Dendritic cell treated with granulocyte-macrophage colony-stimulating factor and Interleukin-4, amounts not matched to agents 40 ng/mL and 50 ng/mL, for 4 days (primary cell): ENCODE results near the gene LZTS3.
"Not testable (repeated sequence)": the region's sequence is repeated elsewhere in the genome, so short reads cannot be mapped to it uniquely, and the experiment has no call there.

Experiments
- H3K27ac Mint-ChIP-seq: one replicate; pipeline ENCODE4 v1.8.0; 2022; ENCODE audit warnings: mild to moderate bottlenecking, mixed read lengths
- H3K27me3 Mint-ChIP-seq: one replicate; pipeline ENCODE4 v1.8.0; 2022; ENCODE audit warnings: mild to moderate bottlenecking, mixed read lengths
- H3K36me3 Mint-ChIP-seq: one replicate; pipeline ENCODE4 v1.8.0; 2022; ENCODE audit warnings: low read depth, mixed read lengths
- H3K4me1 Mint-ChIP-seq: one replicate; pipeline ENCODE4 v1.8.0; 2022; ENCODE audit warnings: low read depth, mixed read lengths
- H3K4me3 Mint-ChIP-seq: one replicate; pipeline ENCODE4 v1.8.0; 2022; ENCODE audit warnings: mild to moderate bottlenecking, moderate library complexity, mixed read lengths
- H3K9me3 Mint-ChIP-seq: one replicate; pipeline ENCODE4 v1.8.0; 2022; ENCODE audit warnings: mixed read lengths
- intact Hi-C: fragments of 100-400 bp; cut with micrococcal nuclease; formaldehyde crosslinking; loops from one replicate; pipeline ENCODE4 v1.15.0; 2022

LZTS3 gene

DNA sequence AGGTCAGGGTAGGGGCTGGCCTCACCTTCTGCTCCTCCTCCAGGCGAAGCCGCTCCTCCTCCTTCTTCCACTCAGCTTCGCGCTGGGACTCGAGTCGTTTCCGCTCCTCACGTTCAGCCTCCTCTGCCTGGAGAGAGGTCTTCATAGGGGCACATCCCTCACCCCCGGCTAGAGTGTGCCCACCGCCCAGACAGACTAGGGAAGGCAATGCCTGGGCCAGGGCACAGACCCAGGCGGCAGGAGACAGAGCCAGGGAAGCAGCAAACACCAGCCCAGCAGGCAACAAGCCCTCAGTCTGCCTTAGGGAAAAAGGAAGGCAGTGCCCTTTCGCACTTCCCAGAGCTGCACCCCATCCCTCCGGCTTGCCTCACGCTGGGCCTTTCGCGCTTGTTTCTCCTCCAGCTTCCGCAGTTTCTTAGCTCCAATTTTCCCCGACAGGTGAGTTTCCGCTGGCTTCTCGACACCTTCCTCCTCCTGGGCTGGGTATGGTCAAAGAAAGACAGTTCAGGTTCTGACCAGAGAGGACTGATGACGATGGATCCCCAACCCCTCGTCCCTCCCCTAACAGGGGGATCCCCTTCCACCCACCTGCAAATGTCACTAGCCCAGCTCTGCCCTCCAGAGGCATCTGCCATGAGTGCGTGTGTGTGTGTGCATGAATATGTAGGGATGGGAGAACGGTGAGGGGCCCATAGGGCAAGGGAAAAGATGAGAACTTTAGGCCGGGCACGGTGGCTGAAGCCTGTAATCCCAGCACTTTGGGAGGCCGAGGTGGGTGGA is 26.8 kb upstream of the LZTS3 start:
- Mint-ChIP-seq H3K36me3 (peaks cover 92% of the 10 kb centered on the region), H3K4me3 (no peak overlapping the region), H3K9me3 (no peaks in the 10 kb centered on the region), H3K27me3 (no peaks in the 10 kb centered on the region), H3K27ac (no peak overlapping the region), H3K4me1 (peaks cover 27% of the 10 kb centered on the region)
- intact Hi-C loops = no loop called here

DNA sequence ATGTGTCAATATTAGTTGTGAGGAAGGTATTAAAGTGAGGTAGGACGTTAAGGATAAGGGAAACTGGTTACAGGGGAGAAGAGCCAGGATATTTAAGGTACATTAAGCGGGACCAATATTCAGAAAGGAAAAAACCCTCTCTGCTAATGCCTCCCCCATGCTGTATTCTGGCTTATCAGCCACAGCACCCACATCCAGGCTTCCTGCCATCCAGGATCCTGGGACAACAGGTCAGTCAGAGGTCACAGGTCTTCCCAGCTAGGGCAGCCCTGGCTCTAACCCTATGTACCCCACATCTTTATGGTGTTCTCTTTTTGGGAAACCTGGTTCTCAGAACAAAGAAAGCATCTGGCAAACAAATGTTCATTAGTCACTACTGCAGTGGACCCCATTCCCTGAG is 25.9 kb upstream of the LZTS3 start:
- Mint-ChIP-seq H3K27ac (no peak overlapping the region), H3K9me3 (no peaks in the 10 kb centered on the region), H3K4me1 (peaks cover 28% of the 10 kb centered on the region), H3K27me3 (no peaks in the 10 kb centered on the region), H3K36me3 (peaks cover 99% of the 10 kb centered on the region), H3K4me3 (no peak overlapping the region)
- intact Hi-C loops = no loop called here

DNA sequence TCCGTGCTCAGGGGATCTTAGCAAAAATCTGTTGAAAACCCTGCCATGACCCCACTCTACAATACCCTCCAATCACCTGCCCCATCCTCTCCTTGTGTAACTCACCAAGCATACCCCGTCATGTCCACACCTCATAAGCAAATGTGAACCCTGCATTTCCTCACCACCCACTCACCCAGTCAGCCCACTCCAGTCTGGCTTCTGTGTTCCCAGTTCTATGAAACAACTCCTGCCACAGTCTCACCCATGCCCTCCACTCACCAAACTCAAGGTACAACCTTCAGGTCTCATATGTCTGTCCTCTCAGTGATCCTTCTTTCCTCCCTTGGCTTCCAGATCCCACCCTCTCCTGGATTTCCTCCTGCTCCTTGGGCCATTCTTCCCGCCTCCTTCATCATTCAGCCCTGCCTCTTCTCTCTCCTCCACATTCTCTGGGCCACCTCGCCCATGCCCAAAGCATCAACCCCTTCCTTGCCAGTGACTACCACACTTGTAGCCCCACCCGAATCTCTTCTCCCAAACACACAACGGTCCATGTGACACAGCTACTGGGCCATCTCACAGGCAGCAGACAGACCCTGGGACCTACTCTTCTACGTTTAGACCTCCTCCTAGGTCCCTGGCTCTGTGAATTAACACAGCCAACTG is 22.4 kb upstream of the LZTS3 start:
- no peaks in the 10 kb centered on the region for H3K9me3 Mint-ChIP-seq
- peaks cover 100% of the 10 kb centered on the region for H3K36me3 Mint-ChIP-seq
- intact Hi-C loops = no loop called here
- no peaks in the 10 kb centered on the region for H3K27me3 Mint-ChIP-seq
- H3K4me1 Mint-ChIP-seq = peaks cover 16% of the 10 kb centered on the region
- H3K4me3 Mint-ChIP-seq = no peak overlapping the region
- H3K27ac Mint-ChIP-seq = no peak overlapping the region

DNA sequence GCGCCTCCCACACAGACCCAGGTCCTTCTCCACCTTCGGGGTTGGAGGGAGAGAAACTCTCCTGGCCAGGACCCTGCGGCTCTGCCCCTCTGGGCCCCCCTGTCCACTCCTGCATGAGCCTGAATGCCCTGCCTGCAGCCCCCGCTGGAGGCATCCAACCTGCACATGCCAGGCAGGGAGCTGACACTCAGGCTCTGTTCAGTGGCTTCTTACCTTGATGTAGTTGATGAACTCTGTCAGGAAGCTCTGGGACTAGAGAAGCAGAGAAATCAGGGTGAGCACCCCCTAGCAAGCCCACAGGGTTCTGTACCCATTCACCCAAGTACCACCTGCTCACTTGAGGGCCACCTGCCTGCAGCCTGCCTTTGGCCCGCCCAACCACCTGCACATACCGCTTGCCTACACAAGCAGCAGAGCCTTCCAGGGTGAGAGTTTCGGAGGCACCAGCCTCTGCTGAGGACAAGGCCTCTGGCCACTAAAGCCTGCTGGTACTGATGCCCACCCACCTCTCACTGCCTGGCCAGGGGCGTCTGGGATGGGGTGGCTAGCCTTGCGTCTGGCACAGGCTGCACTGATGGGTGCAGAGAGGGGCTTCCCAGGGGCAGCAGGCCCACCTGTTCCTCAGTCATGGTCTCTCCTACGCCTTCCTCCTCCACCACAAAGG is 21.4 kb upstream of the LZTS3 start:
- H3K27me3 Mint-ChIP-seq = no peaks in the 10 kb centered on the region
- peaks cover 100% of the 10 kb centered on the region for H3K36me3 Mint-ChIP-seq
- H3K4me1 Mint-ChIP-seq = peaks cover 15% of the 10 kb centered on the region
- no peak overlapping the region for H3K27ac Mint-ChIP-seq
- intact Hi-C loops = no loop called here
- H3K9me3 Mint-ChIP-seq = no peaks in the 10 kb centered on the region
- H3K4me3 Mint-ChIP-seq = no peak overlapping the region

DNA sequence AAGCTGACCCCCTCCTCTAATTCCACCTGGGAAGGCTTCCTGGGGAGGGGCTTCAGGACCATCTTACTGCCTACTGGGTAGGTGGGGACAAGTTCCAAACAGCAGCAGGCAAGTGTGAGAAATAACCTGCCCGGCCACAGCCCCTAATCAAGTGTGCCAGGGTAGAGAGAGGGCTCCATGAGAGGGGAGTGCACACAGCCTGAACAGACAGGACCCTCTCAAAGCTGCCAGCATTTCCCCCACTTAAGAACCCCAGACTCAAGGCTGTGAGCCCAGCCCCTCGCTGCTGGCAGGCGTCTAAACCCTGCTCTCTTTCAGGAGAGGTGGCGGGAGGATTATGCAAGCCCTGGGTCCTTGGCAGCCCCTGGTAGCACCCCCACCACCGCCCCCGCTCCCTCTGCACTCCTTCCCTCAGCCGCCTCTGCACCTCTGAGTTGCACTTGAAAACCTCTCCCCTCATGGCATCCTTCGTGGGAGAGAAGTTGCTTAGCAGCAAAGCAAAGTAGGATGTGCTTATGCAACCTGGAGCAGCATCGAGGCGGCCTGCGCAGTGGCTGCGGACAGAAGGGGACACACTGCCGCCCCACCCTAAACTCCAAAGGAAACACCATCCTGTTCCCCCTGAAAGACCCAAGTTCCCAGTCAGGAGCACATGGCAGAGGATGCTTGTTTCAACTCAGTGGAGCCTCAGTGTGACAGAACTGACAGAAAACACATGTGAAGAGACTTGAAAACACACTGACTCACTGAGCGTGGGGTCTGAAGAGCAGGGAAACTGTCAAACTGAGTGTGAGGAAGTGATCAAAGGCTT is 20.7 kb upstream of the LZTS3 start:
- no peaks in the 10 kb centered on the region for H3K9me3 Mint-ChIP-seq
- H3K4me1 Mint-ChIP-seq = peaks cover 11% of the 10 kb centered on the region
- peaks cover 100% of the 10 kb centered on the region for H3K36me3 Mint-ChIP-seq
- H3K27me3 Mint-ChIP-seq = no peaks in the 10 kb centered on the region
- no peak overlapping the region for H3K27ac Mint-ChIP-seq
- H3K4me3 Mint-ChIP-seq = no peak overlapping the region
- intact Hi-C loops = no loop called here

DNA sequence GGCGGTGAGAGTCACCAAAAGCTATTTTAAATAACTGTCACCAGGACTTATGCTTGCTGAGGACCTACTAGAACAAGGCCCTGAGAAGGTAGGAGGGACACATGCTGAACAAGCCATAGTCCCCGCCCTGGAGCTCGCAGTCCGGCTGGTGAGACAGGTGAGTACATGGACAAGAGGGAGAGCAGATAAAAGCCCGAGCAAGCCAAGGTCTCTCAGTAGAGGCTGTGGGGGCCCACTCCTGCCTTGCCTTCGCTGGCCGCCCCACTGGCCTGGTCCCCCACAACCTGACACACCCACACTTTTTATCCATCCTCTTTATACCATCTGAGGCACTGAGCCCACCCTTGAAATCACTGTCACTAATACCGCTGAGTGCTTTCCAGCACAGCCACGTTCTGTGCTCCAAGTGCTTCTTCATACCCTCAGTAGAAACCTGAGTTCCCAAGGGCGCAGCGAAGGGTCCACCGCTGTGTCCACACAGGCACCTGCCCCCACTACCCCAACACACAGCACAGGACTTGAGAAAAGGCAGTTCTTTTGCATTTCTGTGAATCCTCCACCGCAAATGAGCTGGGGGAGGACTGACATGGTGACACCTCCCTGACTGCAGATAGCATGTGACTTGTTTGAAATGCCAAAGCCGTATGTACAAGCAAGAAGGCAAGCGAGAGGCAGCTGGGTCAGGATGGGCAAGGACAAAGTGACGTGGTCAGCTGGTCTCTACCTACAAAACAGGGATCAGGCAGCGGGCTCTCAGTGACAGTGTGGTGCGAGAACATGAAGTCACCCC is 19.1 kb upstream of the LZTS3 start:
- Mint-ChIP-seq H3K4me1 (peaks cover 11% of the 10 kb centered on the region), H3K27me3 (no peaks in the 10 kb centered on the region), H3K27ac (no peak overlapping the region), H3K4me3 (no peak overlapping the region), H3K36me3 (peaks cover 91% of the 10 kb centered on the region), H3K9me3 (no peaks in the 10 kb centered on the region)
- intact Hi-C loops = no loop called here

DNA sequence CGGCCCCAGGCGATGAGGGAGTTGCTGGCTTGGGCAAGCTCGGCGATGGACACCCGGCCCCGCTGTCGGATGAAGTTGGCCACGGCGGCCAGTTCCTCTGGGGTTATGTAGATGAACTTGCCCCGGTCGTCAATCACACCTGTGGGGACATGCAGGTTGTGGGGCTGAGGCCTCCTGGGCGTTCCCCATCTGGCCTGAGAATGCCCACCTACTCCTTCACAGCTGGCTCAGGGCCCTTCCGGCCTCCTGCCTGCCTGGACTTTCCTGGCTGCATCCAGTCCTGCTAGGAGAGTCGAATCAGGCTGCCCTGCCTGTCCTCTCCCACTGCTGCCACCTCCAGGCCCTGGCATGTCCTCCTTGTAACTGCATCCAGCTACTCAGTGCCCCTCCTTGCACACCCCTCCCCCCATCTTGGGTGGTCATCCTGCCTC is 17.3 kb upstream of the LZTS3 start:
- peaks cover 7% of the 10 kb centered on the region for H3K4me1 Mint-ChIP-seq
- H3K4me3 Mint-ChIP-seq = no peak overlapping the region
- intact Hi-C loops = no loop called here
- no peaks in the 10 kb centered on the region for H3K9me3 Mint-ChIP-seq
- no peak overlapping the region for H3K27ac Mint-ChIP-seq
- H3K27me3 Mint-ChIP-seq = no peaks in the 10 kb centered on the region
- H3K36me3 Mint-ChIP-seq = peaks cover 74% of the 10 kb centered on the region

DNA sequence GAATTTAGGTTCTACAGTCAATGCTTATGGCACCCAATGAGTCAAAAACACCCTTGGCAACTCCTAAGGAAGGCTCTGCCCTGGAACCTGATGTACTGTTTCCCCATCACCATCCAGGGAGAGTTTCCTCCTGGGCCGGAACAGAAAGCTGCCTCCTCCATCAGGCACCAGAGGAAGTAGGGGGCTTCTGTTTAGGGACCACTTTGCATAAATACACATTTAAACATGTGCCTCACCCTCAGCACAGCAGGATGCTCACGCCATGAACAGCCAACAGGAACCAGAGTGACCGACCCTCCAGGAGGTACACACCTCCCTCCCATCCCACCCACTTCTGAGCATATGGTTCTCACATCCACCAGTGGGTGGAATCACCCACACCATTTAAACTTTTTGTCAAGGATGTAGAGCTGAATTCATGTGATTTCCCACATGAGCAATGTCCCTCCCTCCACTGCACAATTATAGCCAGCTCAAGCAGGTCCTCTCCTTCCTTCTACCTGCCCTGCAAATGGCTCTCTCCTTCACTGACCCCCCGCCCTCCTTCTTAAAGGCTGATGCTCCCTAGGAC is 16.3 kb upstream of the LZTS3 start:
- Mint-ChIP-seq H3K36me3 (peaks cover 63% of the 10 kb centered on the region), H3K4me3 (no peak overlapping the region), H3K9me3 (no peaks in the 10 kb centered on the region), H3K27ac (no peak overlapping the region), H3K4me1 (no peaks in the 10 kb centered on the region), H3K27me3 (no peaks in the 10 kb centered on the region)
- intact Hi-C loops = no loop called here

DNA sequence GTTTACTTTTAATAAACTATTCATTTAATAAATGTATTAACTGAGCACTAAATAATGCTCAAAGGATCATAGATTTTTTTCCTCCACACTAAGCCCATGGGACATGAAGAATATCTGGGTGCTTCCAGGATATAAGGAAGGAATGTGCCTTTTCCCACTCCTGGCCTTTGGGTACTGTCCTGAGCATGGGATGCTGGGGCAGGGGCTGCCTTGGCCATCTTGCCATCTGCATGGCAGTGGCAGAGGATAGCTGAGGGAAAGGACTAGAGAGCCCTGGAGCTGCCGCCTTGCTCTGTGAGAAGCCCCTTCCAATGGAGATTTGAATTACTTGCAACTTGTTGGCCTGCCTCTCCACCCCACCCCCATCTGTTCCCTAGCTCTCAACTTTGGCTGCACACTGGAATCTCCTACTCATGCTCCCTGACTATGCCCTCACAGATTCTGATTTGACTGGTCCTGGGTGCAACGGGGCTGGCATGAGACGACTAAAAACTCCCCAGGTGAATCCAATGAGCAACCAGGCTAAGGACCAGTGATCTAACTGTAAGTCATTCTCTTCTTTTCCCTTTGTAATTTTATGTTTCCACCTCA is 15.6 kb upstream of the LZTS3 start:
- Mint-ChIP-seq H3K4me3 (no peak overlapping the region), H3K36me3 (peaks cover 56% of the 10 kb centered on the region), H3K9me3 (no peaks in the 10 kb centered on the region), H3K27me3 (no peaks in the 10 kb centered on the region), H3K4me1 (no peaks in the 10 kb centered on the region), H3K27ac (no peak overlapping the region)
- intact Hi-C loops = no loop called here

DNA sequence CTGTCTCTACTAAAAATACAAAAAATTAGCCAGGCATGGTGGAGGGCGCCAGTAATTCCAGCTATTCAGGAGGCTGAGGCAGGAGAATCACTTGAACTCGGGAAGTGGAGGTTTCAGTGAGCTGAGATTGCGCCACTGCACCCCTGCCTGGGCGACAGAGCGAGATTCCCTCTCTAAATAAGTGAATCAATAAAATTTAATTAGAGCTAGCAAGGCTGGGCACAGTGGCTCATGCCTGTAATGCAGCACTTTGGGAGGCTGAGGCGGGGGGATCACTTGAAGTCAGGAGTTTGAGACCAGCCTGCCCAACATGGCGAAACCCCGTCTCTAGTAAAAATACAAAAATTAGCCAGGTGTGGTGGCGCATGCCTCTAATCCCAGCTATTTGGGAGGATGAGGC is 14.5 kb upstream of the LZTS3 start:
- intact Hi-C loops, H3K4me1 Mint-ChIP-seq, H3K27ac Mint-ChIP-seq, H3K27me3 Mint-ChIP-seq, H3K9me3 Mint-ChIP-seq, H3K4me3 Mint-ChIP-seq: not testable (repeated sequence)
- H3K36me3 Mint-ChIP-seq = peaks cover 45% of the 10 kb centered on the region

DNA sequence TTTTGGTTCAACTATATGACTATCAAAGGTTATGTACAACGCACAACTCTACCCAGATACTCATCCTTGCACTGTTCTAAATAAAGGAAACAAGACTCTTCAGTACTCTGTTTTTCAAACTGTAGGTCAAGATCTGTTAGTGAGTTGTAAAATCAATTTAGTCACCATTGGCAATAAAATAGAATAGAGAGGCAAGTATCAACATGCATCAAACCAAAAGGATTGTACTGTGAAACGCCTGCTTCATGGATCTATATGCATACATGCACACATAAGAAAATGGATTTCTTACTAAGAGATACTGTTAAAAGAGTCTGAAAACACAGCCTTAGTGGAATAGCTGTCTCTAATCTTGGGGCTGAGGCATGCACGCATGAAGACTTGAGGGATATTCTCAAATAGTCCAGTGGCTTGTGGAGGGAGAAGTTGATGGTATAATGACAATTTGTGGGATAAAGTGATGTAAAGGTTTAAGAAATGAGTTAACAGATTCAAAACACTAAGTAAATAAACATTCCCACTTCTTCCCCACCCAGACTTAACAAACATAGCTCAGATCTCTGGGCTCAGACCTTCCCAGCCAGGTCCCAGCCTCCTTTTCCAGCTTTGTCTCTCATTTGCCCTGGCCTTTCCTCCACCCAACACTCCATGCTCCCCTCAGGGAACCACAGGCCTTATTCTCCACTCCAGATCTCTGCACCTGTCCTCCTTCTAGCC is 10.7 kb upstream of the LZTS3 start:
- H3K4me3 Mint-ChIP-seq = no peak overlapping the region
- H3K27me3 Mint-ChIP-seq = no peaks in the 10 kb centered on the region
- H3K27ac Mint-ChIP-seq = no peak overlapping the region
- H3K9me3 Mint-ChIP-seq = no peaks in the 10 kb centered on the region
- intact Hi-C loops = no loop called here
- no peaks in the 10 kb centered on the region for H3K4me1 Mint-ChIP-seq
- H3K36me3 Mint-ChIP-seq = peaks cover 7% of the 10 kb centered on the region

DNA sequence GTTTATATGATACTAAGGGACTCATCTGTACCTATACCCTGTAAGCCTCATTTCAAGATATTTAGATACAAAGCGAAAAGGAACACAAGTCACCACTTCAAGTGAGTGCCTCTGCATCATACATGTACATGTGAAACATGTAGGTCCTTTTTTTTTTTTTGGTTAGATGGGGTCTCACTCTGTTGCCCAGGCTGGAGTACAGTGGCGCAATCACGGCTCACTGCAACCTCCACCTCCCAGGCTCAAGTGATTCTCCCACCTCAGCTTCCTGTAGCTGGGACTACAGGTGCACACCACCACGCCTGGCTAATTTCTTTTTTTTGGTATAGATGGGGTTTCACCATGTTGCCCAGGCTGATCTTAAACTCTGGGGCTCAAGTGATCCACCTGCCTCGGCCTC is 9.1 kb upstream of the LZTS3 start:
- H3K27me3 Mint-ChIP-seq, H3K4me1 Mint-ChIP-seq, H3K9me3 Mint-ChIP-seq, H3K27ac Mint-ChIP-seq, H3K4me3 Mint-ChIP-seq, intact Hi-C loops, H3K36me3 Mint-ChIP-seq: not testable (repeated sequence)
